ENCODE measurements around the gene SPACA4. TPM values are rescaled to one million over a fixed set of nuclear protein-coding genes. Genes with fewer than 3 reads are reported as not detected.

The SPACA4 gene
- total RNA-seq, 2 experiments from 2014 or later = not detected

DNA sequence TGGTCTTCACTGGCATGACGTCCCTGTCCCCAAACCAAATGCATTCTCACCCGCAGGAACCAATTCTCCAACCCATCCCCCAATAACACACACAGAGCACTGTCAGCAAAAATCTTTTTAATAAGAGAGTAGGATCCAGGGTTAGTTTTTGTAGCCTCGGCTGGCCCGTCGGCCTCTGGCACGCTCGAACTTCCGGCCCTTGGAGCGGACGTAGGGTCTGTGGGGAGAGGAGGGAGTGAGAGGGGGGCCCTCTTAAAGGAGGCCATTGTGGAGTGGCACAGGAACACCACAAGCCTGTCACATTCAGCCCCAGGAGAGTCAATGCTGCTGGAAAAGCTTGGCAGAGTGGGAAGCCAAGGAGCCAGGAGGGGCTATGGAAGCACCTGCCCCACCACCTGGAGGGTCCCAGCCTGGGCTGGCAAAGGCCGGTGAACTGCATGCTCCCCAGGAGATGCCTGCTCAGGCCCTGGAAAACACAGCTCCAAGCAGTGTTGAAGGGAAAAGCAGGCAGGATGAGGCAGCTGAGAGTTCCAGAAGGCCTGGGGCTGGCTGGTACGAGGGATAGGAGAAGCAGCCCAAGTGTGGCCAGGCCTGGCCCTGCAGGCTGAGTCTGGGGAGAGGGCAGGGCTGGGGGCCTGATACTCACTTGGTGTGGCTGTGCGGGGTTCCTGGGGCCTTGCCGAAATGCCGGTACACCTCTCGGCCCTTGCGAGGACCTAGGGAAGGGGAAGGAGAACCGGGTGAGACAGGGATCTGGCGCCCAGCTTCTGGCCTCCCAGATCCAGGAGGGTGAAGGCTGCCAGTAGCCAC is 8.9 kb downstream of the SPACA4 start:
- Mint-ChIP-seq H3K27me3 (ENCODE audit: low read depth) (no peaks in the 10 kb centered on the region), H3K9me3 (ENCODE audit: insufficient read depth) (no peaks in the 10 kb centered on the region), H3K4me1 (ENCODE audit: low read depth) (peaks cover 29% of the 10 kb centered on the region), H3K36me3 (ENCODE audit: low read depth) (peaks cover 52% of the 10 kb centered on the region), H3K27ac (no peak overlapping the region), H3K4me3 (peak overlapping the region; percentile 8)
- no peak for DNase-seq
- ChIA-PET POLR2A (interaction anchor here (0.7 to 1.2 kb wide), 2 partner anchors 9 to 12 kb away, joined by 3 read pairs; no protein-coding TSS in a partner anchor), CTCF (no interaction called here)
- no peak for ATAC-seq

DNA sequence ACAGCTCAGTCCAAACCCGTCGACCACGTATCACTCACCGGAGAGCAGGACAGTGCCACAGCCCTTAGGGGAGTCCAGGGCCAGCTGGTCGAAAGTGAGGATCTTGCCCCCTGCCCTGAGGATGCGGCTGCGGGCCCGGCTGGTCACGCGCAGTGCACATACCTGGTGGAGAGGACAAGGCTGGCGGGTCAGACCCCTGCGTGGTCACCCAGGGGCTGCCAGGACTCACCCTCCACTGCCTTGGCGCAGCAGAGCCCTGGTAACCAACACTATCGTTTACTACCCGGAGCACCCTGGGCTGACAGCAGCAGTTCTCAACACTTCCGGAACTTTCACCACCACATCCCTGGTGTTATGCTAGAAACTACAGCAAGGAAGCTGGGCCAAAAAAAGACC is 9.5 kb downstream of the SPACA4 start:
- Mint-ChIP-seq H3K27ac (peak overlapping the region; percentile 16), H3K4me3 (peak overlapping the region; percentile 97), H3K36me3 (ENCODE audit: low read depth) (peaks cover 52% of the 10 kb centered on the region), H3K27me3 (ENCODE audit: low read depth) (no peaks in the 10 kb centered on the region), H3K9me3 (ENCODE audit: insufficient read depth) (no peaks in the 10 kb centered on the region), H3K4me1 (ENCODE audit: low read depth) (peaks cover 29% of the 10 kb centered on the region)
- ChIA-PET CTCF (interaction anchor here (1.0 to 1.3 kb wide), 2 partner anchors 30 to 109 kb away, joined by 3 to 4 read pairs; partner anchors contain the start of gene CA11), POLR2A (interaction anchor here (0.7 to 1.2 kb wide), 2 partner anchors 8 to 12 kb away, joined by 3 read pairs; no protein-coding TSS in a partner anchor)
- ATAC-seq (no peak), DNase-seq (peak; percentile 21)

DNA sequence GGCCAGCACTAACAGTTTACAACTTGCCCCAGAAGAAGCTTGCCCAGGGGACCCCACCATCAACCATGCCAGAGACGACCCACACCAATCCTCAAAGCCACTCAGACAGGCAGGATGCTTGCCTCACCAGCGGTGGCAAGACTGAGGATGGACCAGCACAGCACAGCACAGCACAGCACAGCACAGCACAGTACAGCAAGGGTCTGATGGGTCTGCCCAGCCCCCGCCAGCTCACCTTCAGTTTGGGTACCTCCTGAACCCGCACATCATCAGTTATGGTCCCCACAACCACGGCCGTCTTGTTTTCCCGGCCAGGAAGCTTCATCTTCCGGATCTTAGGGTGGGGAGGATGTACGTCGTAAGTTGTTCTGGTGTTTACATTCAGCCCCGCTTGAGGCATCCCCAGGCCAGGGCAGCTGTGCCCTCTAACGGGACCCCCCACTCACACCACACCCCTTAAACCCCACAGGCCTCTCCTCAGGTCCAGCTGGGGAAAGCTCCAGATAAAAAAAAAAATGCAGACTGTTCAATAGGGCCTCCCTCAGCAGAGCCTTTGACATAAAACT is 10.0 kb downstream of the SPACA4 start:
- DNase-seq (no peak), ATAC-seq (no peak)
- peaks cover 55% of the 10 kb centered on the region for H3K36me3 Mint-ChIP-seq (ENCODE audit: low read depth)
- H3K4me3 Mint-ChIP-seq = peak overlapping the region; percentile 97
- peak overlapping the region; percentile 16 for H3K27ac Mint-ChIP-seq
- CTCF ChIA-PET = interaction anchor here (1.0 to 3.4 kb wide), 3 partner anchors 8 to 109 kb away, joined by 3 to 20 read pairs (median 4); partner anchors contain the start of gene CA11
- H3K27me3 Mint-ChIP-seq (ENCODE audit: low read depth) = no peaks in the 10 kb centered on the region
- H3K9me3 Mint-ChIP-seq (ENCODE audit: insufficient read depth) = no peaks in the 10 kb centered on the region
- POLR2A ChIA-PET = interaction anchor here (1.2 kb wide), 1 partner anchor 11 kb away, joined by 3 read pairs; no protein-coding TSS in a partner anchor
- H3K4me1 Mint-ChIP-seq (ENCODE audit: low read depth) = peaks cover 32% of the 10 kb centered on the region

DNA sequence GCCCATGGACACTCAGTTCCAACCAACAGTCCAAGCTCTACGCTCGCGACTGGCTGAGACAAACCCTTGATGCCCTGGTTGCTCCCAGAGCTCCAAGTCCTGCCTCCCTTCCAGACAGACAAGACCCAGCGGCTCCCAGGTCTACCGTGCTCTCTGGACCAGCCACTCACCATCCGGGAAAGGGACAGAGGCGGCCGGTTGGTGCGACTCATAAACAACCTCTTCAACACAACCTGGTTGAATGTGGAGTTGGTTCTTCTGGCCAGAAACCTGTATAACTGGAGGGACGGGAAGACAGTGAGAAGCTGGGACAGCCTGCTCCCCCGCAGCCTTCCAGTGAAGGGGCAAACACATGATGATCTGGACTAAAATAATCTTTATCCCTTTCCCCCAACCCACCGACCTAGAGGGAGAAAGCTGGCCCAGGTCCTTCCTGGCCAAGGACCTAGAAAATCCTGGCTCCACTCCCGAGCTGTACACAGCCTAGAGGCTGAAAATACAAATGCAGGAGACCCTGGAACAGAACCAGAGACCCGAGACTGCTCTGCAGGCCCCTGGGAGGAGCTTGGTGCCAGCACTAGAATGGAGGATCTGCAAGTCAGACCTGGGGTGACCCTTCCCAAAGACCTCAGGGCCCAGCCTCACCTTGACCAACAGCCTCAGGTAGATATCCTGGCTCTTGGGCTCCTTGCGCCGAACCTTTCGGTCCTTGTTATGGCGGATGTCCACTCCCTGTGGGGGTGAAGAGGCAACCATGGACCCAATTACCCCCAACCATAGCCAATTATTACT is 10.8 kb downstream of the SPACA4 start:
- POLR2A ChIA-PET = interaction anchor here (1.0 to 2.1 kb wide), 4 partner anchors 9 to 25 kb away, joined by 3 to 12 read pairs (median 3); no protein-coding TSS in a partner anchor
- ATAC-seq (no peak), DNase-seq (no peak)
- no peaks in the 10 kb centered on the region for H3K27me3 Mint-ChIP-seq (ENCODE audit: low read depth)
- peak overlapping the region; percentile 97 for H3K4me3 Mint-ChIP-seq
- CTCF ChIA-PET = interaction anchor here (1.0 to 3.4 kb wide), 5 partner anchors 8 to 110 kb away, joined by 3 to 20 read pairs (median 4); partner anchors contain the start of gene CA11
- no peaks in the 10 kb centered on the region for H3K9me3 Mint-ChIP-seq (ENCODE audit: insufficient read depth)
- peaks cover 36% of the 10 kb centered on the region for H3K4me1 Mint-ChIP-seq (ENCODE audit: low read depth)
- H3K27ac Mint-ChIP-seq = peak overlapping the region; percentile 99
- peaks cover 59% of the 10 kb centered on the region for H3K36me3 Mint-ChIP-seq (ENCODE audit: low read depth)

DNA sequence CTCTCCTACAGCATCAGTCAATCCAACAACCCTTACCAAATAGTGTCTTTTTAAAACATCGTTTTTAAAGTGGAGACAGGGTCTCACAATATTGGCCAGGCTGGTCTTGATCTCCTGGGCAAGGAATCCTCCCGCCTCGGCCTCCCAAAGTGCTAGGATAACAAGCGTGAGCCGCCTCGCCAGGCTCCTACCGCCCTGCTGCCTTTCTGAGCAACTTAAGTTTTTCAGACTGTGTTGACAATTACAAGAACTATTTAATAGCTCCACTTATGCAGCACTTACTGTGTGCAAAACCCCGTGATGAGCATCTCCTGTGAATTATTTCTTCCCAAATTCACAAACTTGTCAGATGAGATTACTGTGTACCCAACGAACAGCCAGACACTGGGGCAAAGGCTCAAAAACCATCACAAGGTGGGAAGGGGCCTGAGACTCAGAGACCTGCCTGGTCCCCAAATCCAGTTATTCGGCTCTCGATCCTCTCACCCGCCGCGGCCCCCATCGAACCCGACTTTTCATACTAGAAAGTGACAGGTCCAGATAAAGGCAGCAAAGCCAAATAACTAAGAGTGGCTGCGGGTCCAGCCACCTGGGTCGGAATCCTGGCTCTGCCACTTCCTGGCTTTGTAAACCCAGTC is 11.9 kb downstream of the SPACA4 start:
- Mint-ChIP-seq H3K4me1 (ENCODE audit: low read depth) (peaks cover 40% of the 10 kb centered on the region), H3K36me3 (ENCODE audit: low read depth) (peaks cover 64% of the 10 kb centered on the region), H3K27me3 (ENCODE audit: low read depth) (no peaks in the 10 kb centered on the region), H3K4me3 (peak overlapping the region; percentile 97), H3K9me3 (ENCODE audit: insufficient read depth) (no peaks in the 10 kb centered on the region), H3K27ac (peak overlapping the region; percentile 99)
- DNase-seq = peak; percentile 21
- ATAC-seq = no peak
- POLR2A ChIA-PET = interaction anchor here (1.0 to 2.1 kb wide), 12 partner anchors 10 to 363 kb away, joined by 3 to 12 read pairs (median 4); partner anchors contain the start of genes CA11, CARD8, DBP and SPACA4
- CTCF ChIA-PET = interaction anchor here (1.0 to 3.4 kb wide), 6 partner anchors 9 to 128 kb away, joined by 3 to 20 read pairs (median 4); no protein-coding TSS in a partner anchor

DNA sequence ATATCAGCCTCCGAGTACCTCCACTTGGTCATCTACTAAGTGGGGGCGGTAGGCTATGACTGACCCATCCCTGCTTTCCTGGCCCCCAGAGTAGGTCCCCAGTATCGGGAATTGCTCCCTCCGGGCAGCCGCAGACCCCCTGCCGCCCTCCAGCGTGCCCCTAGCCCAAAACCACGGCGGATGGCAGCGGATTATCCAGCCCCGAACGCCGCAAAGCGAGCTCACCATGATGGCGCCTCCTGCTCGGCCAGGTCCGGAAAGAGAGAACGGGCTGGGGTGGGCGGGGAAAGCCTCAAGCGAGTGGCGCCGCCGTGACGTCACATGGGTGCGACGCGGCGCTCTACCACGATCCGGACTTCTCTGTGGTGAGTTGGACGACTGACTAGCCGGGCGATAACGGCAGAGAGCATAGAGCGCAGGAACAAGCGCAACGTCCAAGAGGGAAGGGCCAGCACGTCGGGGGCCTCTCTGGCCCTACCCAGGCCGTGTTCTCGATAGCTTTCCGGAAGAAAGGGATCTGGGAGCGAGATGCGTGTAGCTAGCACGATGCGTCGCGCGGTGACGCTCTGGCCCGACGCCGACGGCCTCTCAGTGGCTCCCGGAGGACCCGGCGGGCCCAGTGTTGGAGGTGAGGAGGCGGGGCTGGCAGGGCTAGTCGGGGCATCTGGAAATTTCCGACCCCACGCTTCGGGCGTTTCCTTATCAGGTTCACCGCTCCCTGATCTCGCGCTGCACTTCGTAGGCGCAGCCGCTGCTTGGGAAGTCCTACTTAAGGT is 12.6 kb downstream of the SPACA4 start, which contains the start of the genes RPL18 and SPHK2:
Gene RPL18 (minus strand): TSS at position 263 of the 776 bp plus-strand sequence. CDS start 35 bp downstream, at position 228.
Gene SPHK2 (plus strand): TSS at position 591 of the 776 bp plus-strand sequence. CDS start 1,009 bp downstream, outside the sequence.
- Mint-ChIP-seq H3K27me3 (ENCODE audit: low read depth) (no peaks in the 10 kb centered on the region), H3K27ac (peak within 1 kb of the TSS; percentile 99), H3K9me3 (ENCODE audit: insufficient read depth) (no peaks in the 10 kb centered on the region), H3K36me3 (ENCODE audit: low read depth) (peaks cover 64% of the 10 kb centered on the region), H3K4me1 (ENCODE audit: low read depth) (peaks cover 46% of the 10 kb centered on the region), H3K4me3 (peak within 1 kb of the TSS; percentile 97)
- POLR2A ChIA-PET = interaction anchor here (0.6 to 2.1 kb wide), 18 partner anchors 9 to 363 kb away, joined by 3 to 15 read pairs (median 3); partner anchors contain the start of genes CA11, CARD8, DBP and SPACA4
- DNase-seq = peak; percentile 97
- CTCF ChIA-PET = interaction anchor here (0.9 to 3.4 kb wide), 7 partner anchors 10 to 176 kb away, joined by 3 to 20 read pairs (median 4); no protein-coding TSS in a partner anchor
- ATAC-seq = peak; percentile 83

DNA sequence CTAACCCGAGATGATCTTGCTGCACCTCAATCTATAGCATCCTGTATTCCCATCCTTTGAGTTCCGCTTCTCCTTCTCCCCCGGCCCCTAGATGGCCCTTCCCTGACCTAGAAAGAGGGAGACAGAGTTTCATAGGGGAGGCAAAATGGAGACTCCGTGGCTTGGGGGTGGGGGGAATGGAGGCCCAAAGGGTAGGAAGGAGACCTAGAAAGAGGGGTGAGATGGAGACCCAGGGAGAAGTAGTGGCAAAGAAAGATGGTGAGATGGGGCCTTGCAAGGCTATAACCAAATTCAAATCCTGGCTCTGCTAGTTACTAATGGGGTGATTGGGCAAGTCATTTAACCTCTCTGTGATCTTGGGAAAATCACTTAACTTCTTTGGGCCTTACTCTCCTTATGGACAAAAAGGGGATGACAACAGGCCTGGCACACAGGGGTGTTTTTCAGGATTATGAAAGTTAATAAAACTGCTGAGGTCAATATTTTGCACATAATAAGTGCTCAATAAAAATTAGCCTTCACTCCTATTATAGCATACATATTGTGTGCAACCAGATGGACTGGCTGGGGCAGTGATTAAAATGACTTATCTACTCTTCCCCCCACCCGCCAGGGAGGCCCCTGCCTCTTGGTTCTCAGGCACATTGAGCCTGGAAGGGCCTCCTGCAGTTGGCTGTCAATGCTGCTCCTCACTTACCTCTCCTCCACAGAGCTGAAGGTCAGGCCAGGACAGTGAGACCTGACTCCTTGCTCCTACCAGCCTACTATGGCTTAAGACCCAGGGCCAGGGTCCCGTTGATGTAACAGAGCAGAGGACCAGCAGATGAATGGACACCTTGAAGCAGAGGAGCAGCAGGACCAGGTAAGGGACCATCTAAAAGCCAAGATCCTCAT is 13.4 kb downstream of the SPACA4 start:
- H3K4me1 Mint-ChIP-seq (ENCODE audit: low read depth) = peaks cover 54% of the 10 kb centered on the region
- peak overlapping the region; percentile 99 for H3K27ac Mint-ChIP-seq
- no peak for ATAC-seq
- peak overlapping the region; percentile 97 for H3K4me3 Mint-ChIP-seq
- POLR2A ChIA-PET = interaction anchor here (0.6 to 2.1 kb wide), 16 partner anchors 8 to 364 kb away, joined by 3 to 15 read pairs (median 4); partner anchors contain the start of genes CA11, CARD8 and DBP
- peaks cover 62% of the 10 kb centered on the region for H3K36me3 Mint-ChIP-seq (ENCODE audit: low read depth)
- no peaks in the 10 kb centered on the region for H3K27me3 Mint-ChIP-seq (ENCODE audit: low read depth)
- no peaks in the 10 kb centered on the region for H3K9me3 Mint-ChIP-seq (ENCODE audit: insufficient read depth)
- CTCF ChIA-PET = interaction anchor here (0.9 to 3.4 kb wide), 7 partner anchors 11 to 176 kb away, joined by 3 to 20 read pairs (median 3); partner anchors contain the start of gene CA11
- peak; percentile 22 for DNase-seq

DNA sequence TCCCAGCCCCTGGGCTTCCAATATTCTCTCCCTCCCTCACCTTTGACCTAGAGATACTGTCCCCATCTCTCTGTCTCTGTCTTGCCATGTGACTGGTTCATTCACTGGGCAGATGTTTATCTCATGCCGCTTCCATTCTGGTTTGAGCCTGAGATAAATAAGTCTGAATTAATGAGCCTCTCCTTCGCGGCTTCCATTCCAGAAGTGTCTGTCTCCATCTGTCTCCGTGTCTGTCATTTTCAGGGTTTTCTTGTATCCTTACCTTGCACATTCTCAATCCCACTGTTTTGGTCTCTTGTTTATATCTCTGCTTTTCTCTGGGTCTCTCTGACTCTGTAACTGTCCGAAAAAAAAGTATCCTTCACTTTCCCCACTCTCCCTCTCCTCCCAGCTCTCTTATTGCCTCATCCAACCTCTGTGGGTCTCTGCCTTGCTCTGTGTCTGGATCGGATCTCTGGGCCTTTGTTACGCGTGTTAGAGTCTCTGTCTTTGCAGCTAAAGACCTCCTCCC is 17.1 kb downstream of the SPACA4 start:
- DNase-seq (no peak), ATAC-seq (no peak)
- Mint-ChIP-seq H3K9me3 (ENCODE audit: insufficient read depth) (no peaks in the 10 kb centered on the region), H3K27ac (peak overlapping the region; percentile 92), H3K4me3 (peak overlapping the region; percentile 76), H3K4me1 (ENCODE audit: low read depth) (peaks cover 53% of the 10 kb centered on the region), H3K27me3 (ENCODE audit: low read depth) (no peaks in the 10 kb centered on the region), H3K36me3 (ENCODE audit: low read depth) (peaks cover 39% of the 10 kb centered on the region)
- CTCF ChIA-PET = interaction anchor here (0.7 to 1.5 kb wide), 9 partner anchors 10 to 370 kb away, joined by 3 to 7 read pairs (median 3); partner anchors contain the start of genes CA11, DBP, GYS1 and RUVBL2
- POLR2A ChIA-PET = interaction anchor here (0.6 to 1.5 kb wide), 3 partner anchors 8 to 14 kb away, joined by 3 to 7 read pairs (median 4); no protein-coding TSS in a partner anchor

DNA sequence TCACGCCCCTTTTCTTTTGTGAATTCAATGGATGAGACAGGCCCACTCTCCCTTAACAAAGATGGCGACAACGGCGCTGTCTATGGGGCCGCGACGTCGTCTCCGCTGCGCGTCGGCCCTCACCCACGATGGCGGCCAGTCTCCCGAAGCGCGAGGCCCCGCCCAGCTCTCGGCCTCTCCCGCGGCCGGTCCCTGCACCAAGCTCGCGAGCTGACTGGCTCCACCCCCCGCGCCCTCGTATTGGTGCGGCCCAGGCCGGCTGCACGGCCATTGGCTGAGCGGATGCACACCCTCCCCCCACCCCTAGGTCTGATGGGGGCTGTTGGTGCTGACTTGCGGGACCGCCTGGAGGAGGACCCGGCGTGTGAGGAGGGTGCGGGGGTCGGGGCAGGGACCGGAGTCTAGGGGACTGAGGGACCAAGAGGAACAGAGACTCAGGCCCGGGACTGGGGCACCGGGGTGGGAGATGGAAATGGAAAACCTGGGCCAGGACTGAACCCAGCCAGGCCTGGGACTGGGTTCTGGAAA is 17.6 kb downstream of the SPACA4 start:
- ChIA-PET POLR2A (interaction anchor here (0.6 to 1.5 kb wide), 3 partner anchors 8 to 15 kb away, joined by 3 to 7 read pairs (median 4); no protein-coding TSS in a partner anchor), CTCF (interaction anchor here (0.7 to 1.5 kb wide), 8 partner anchors 10 to 369 kb away, joined by 3 to 7 read pairs (median 3); partner anchors contain the start of genes CA11, DBP, GYS1 and RUVBL2)
- Mint-ChIP-seq H3K36me3 (ENCODE audit: low read depth) (peaks cover 35% of the 10 kb centered on the region), H3K4me3 (peak overlapping the region; percentile 76), H3K4me1 (ENCODE audit: low read depth) (peaks cover 53% of the 10 kb centered on the region), H3K9me3 (ENCODE audit: insufficient read depth) (no peaks in the 10 kb centered on the region), H3K27ac (peak overlapping the region; percentile 92), H3K27me3 (ENCODE audit: low read depth) (no peaks in the 10 kb centered on the region)
- peak; percentile 83 for ATAC-seq
- DNase-seq = peak; percentile 98

Data from activated CD8-positive, alpha-beta T cell treated with anti-CD3 and anti-CD28 coated beads, Interleukin-2, amount 10 ng/mL, durations not matched to agents 7 days and 5 days (primary cell).